ENCODE results near the gene EDC4.

DNA sequence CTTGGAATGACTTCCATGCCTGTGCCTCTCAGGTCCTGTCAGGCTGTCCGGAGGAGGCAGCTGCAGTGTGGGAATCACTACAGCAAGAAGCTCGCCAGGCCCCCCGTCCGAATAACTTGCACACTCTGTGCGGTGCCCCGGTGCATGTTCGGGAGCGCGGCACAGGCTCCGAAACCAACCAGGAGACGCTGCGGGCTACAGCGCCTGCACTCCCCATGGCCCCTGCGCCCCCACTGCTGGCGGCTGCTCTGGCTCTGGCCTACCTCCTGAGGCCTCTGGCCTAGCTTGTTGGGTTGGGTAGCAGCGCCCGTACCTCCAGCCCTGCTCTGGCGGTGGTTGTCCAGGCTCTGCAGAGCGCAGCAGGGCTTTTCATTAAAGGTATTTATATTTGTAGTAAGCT, 13.1 kb downstream of the EDC4 start:
- TF ChIP-seq CTCF (conservative IDR thresholded peaks at IDR 0.05) (no peak), ZFX (IDR thresholded peaks at IDR 0.05) (no peak)

Measured in C4-2B (cell line).